ENCODE results near the gene FHIT. TPM values are rescaled to one million over a fixed set of nuclear protein-coding genes. Genes with fewer than 3 reads are reported as not detected.

Gene FHIT
- total RNA-seq, 2 experiments from 2014 or later = 86.0 to 90.6 TPM

DNA sequence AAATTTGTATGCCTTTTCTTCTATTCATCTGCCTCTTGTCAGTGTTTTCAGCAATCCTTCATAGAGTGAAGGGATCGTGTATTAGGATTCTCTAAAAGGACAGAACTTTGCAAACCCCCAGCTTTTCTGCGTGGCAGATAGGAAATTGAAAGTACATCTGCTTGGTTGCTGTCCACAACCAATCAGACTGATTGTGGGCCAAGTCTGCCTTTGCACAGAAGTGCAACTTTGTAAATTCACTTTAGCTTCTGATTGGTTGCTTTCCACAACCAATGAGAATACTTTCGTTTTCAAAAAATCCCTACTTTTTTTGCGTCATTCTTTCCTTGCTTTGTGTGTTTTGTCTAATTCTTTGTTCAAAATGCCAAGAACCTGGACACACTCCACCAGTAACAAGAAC lies 847.4 kb downstream of the FHIT start:
- no peak overlapping the region for H3K4me3 Mint-ChIP-seq
- ATAC-seq (ENCODE audit: poor library complexity) (no peak), DNase-seq (no peak)
- ChIA-PET CTCF (no interaction called here), POLR2A (no interaction called here)
- peaks cover 0 to 3% of the 10 kb centered on the region in 2 experiments for H3K9me3 ChIP-seq (ENCODE audit: control insufficient read depth in 1 of 2, insufficient read depth in 1 of 2, low read length in 2 of 2)
- no peak overlapping the region for H3K27ac ChIP-seq (ENCODE audit: low read depth in 1 of 2, low read length in 2 of 2)
- H3K4me1 ChIP-seq (ENCODE audit: insufficient read depth, low read length) = no peaks in the 10 kb centered on the region
- no peaks in the 10 kb centered on the region for H3K27me3 Mint-ChIP-seq
- H3K36me3 Mint-ChIP-seq (ENCODE audit: low read depth) = no peaks in the 10 kb centered on the region
- no peaks in the 10 kb centered on the region for H3K4me1 Mint-ChIP-seq (ENCODE audit: low read depth)
- TF ChIP-seq, protein P1, sequence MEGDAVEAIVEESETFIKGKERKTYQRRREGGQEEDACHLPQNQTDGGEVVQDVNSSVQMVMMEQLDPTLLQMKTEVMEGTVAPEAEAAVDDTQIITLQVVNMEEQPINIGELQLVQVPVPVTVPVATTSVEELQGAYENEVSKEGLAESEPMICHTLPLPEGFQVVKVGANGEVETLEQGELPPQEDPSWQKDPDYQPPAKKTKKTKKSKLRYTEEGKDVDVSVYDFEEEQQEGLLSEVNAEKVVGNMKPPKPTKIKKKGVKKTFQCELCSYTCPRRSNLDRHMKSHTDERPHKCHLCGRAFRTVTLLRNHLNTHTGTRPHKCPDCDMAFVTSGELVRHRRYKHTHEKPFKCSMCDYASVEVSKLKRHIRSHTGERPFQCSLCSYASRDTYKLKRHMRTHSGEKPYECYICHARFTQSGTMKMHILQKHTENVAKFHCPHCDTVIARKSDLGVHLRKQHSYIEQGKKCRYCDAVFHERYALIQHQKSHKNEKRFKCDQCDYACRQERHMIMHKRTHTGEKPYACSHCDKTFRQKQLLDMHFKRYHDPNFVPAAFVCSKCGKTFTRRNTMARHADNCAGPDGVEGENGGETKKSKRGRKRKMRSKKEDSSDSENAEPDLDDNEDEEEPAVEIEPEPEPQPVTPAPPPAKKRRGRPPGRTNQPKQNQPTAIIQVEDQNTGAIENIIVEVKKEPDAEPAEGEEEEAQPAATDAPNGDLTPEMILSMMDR (IDR thresholded peaks at IDR 0.05) = no peak
- no peak overlapping the region for H3K4me3 ChIP-seq (ENCODE audit: low read length)
- no peaks in the 10 kb centered on the region for H3K9me3 Mint-ChIP-seq
- H3K36me3 ChIP-seq (ENCODE audit: insufficient read depth, low read length) = no peaks in the 10 kb centered on the region
- no peaks in the 10 kb centered on the region for H3K27me3 ChIP-seq (ENCODE audit: control insufficient read depth in 1 of 2, insufficient read depth in 2 of 2, low read length in 2 of 2)
- H3K27ac Mint-ChIP-seq = no peak overlapping the region
- intact Hi-C loops (cut with DNase I, micrococcal nuclease) = no loop called here

DNA sequence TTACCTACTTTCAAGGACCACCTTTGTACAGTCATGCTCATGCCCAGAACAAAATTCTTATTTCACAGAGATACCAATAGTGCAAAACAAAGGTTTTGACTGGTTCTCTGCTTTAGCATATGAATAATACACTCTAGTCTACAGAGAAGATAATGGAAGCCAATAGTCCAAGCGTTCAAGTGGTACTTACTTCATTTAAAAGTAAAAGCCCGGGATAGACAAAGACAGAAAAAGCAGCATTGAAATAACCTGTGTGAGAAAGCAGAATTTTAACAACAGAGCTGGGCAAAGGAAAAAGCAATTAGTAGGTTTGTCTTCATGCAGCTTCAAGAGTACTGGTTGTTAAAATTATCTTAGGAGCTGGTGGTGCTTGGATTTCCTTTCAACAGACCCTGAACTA lies 848.3 kb downstream of the FHIT start:
- CTCF ChIA-PET = no interaction called here
- no peaks in the 10 kb centered on the region for H3K4me1 ChIP-seq (ENCODE audit: insufficient read depth, low read length)
- DNase-seq = no peak
- ATAC-seq (ENCODE audit: poor library complexity) = no peak
- Mint-ChIP-seq H3K4me1 (ENCODE audit: low read depth) (no peaks in the 10 kb centered on the region), H3K9me3 (no peaks in the 10 kb centered on the region), H3K36me3 (ENCODE audit: low read depth) (no peaks in the 10 kb centered on the region), H3K27me3 (no peaks in the 10 kb centered on the region), H3K27ac (no peak overlapping the region), H3K4me3 (no peak overlapping the region)
- H3K27ac ChIP-seq (ENCODE audit: low read depth in 1 of 2, low read length in 2 of 2) = no peak overlapping the region
- no peaks in the 10 kb centered on the region for H3K27me3 ChIP-seq (ENCODE audit: control insufficient read depth in 1 of 2, insufficient read depth in 2 of 2, low read length in 2 of 2)
- H3K4me3 ChIP-seq (ENCODE audit: low read length) = no peak overlapping the region
- TF ChIP-seq, protein P1 (IDR thresholded peaks at IDR 0.05) = no peak
- intact Hi-C loops (cut with DNase I, micrococcal nuclease) = no loop called here
- POLR2A ChIA-PET = interaction anchor here (0.5 kb wide), 1 partner anchor 14 kb away, joined by 3 read pairs; no protein-coding TSS in a partner anchor
- peaks cover 0 to 3% of the 10 kb centered on the region in 2 experiments for H3K9me3 ChIP-seq (ENCODE audit: control insufficient read depth in 1 of 2, insufficient read depth in 1 of 2, low read length in 2 of 2)
- H3K36me3 ChIP-seq (ENCODE audit: insufficient read depth, low read length) = no peaks in the 10 kb centered on the region

DNA sequence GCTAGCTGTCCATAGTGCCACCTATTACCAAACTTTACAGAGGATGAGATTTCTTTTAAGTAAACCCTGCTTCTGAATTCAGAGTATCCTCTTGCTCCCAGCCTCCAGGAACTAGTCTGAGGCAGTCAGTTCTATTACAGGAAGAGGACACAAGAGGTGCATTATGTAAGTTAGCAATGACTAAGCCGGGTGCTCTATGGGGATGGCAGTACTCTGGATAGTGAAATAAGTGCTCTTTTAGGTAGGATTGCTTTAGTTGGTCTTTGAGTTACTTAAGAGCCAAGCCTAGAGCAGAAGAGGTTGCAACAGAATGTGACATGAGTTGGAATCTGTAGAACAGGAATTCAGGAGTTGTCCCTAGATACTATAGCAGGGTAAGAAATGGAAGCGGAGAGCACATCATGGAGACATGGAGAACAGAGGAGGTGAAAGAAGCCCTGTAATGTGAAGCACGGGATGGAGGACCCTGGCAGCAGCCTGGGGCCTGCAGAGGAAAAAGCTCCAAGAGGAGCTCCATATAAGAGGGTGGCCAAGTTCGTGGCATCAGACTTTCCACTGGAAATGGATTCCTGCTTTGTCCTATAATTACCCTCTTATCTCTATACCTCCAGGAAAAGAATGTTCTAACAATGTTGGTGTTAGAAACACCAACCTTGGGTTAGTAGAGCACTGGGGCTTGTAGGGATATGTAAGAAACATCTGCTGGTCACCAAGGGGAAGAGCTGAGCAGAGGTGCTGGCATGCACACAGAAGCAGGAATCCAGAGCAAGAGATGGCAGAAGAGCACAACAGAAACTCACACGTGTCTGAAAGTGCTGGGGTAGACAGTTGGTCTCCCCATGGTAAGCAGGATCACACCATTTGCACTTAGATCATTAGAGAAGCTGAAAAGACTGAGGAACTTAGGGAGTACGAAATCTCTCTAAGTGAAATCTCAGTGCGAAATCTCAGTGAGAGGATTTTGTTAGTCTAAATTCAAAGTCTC lies 851.1 kb downstream of the FHIT start:
- DNase-seq (no peak), ATAC-seq (ENCODE audit: poor library complexity) (no peak)
- Mint-ChIP-seq H3K4me1 (ENCODE audit: low read depth) (no peaks in the 10 kb centered on the region), H3K27me3 (no peaks in the 10 kb centered on the region), H3K9me3 (no peaks in the 10 kb centered on the region), H3K27ac (no peak overlapping the region), H3K36me3 (ENCODE audit: low read depth) (no peaks in the 10 kb centered on the region), H3K4me3 (no peak overlapping the region)
- Histone ChIP-seq H3K27me3 (ENCODE audit: control insufficient read depth in 1 of 2, insufficient read depth in 2 of 2, low read length in 2 of 2) (no peaks in the 10 kb centered on the region), H3K9me3 (ENCODE audit: control insufficient read depth in 1 of 2, insufficient read depth in 1 of 2, low read length in 2 of 2) (no peaks in the 10 kb centered on the region), H3K36me3 (ENCODE audit: insufficient read depth, low read length) (no peaks in the 10 kb centered on the region), H3K4me3 (ENCODE audit: low read length) (no peak overlapping the region), H3K27ac (ENCODE audit: low read depth in 1 of 2, low read length in 2 of 2) (no peak overlapping the region), H3K4me1 (ENCODE audit: insufficient read depth, low read length) (no peaks in the 10 kb centered on the region)
- intact Hi-C loops (cut with DNase I, micrococcal nuclease) = no loop called here
- CTCF ChIA-PET = no interaction called here
- POLR2A ChIA-PET = no interaction called here
- TF ChIP-seq, protein P1 (IDR thresholded peaks at IDR 0.05) = no peak

Measured in CD4-positive, alpha-beta T cell (primary cell).